ENCODE results near the gene ZBTB43.

ZBTB43 gene

DNA sequence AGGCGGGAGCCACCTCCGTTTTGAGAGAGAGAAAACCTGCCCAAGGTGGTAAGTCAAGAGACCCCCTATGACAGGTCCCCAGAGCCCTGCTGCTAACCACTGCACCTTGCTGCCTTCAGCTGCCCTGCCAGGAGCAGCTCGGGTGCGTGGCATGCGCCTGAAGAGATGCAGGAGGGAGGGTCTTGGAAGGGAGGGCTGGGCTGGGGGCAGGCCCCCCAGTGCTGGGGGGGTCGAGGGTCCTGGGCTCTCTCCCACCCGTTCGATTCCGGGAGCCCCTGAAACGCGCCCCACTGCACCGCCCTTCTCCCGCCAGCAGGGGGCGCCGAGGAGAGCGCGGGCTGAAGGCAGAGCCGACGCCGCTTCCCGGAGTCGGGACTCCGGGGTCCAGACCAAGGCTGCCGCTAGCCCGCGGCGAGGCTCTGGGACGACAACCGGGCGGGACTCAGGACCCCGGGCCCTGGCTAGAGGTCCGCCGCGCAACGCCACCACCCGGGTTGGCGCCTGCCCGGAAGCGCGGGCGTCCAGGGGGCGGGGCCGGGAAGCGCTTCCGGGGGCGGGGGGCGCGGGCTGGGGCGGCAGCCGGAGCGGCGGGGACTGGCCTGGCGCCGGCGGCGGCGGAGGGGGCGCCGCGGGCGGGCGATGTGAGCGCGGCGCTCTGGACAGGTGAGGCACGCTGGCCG, 55.4 kb downstream of the ZBTB43 start, which contains the start of gene ZBTB34:
ZBTB34 (plus strand) TSS at position 563 of the 680 bp plus-strand sequence. CDS start 18,761 bp downstream, outside the sequence.
- FAIRE-seq: no peak

GRCh38 chr9:126860757-126861466, 56.1 kb downstream of the ZBTB43 start:
- FAIRE-seq: no peak

- no peak for FAIRE-seq
These were observed 56.9 kb downstream of the ZBTB43 start for GRCh38 chr9:126861707-126862103.

GRCh38 chr9:126862104-126862761, 57.4 kb downstream of the ZBTB43 start:
- no peak for FAIRE-seq

DNA sequence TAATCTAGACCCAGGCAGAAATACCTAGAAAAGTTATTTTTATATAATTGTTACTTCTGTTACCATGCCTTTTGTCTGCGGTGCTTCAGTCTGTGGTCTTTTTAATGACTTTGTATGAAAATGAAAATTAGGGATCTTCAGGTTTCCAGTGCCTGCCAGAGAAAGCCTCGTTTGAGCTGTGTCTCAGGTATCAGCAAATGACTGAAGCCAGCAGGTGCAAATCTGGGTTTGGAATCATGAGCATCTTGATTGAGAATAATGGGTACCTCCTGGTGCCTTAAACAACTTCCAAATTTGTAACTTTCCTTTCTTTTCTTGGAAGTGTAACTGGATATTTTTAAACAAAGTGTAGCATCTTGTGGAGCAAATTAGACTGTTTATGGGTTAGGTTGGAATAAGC, 59.9 kb downstream of the ZBTB43 start:
- FAIRE-seq: no peak

DNA sequence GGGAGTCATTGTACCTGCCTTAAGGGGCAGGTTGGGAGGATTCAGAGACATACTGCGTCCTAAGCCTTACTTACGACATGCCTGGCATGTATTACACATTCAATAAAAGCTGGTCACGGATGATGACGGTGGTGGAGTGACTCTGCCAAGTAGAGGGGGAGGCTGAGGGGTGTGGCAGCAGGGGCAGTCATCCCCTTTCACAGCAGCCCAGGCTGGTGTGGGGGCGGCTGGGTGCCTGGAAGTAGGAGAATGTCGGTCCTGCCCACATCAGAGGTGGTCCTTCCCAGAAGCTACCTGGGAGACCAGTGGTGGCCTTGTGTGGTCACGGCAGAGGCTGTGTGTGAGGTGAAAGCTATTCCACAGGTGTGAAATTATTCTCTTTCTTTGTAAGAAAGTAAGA, 64.5 kb downstream of the ZBTB43 start:
- no peak for FAIRE-seq

DNA sequence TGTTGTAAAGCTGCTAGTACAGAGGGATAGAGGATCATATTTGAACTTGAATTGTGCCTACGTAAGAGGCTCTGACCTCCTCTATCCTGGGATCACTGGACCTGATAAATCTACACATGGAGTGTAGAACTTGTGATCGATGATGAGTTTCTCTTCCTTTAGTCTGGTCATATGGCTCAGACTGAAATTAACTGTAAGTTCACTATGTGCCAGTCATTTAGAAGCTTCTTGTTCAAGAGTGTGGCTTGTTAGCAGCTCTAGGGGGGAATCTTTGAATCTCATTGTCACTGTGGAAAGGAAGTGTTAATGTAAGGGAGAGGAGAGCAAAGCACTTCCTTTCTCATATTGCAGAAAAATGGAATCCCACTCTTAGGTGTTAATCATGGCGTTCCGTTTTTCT, 67.7 kb downstream of the ZBTB43 start:
- FAIRE-seq: no peak

GRCh38 chr9:126874546-126875314, 69.9 kb downstream of the ZBTB43 start:
- FAIRE-seq: no peak

GRCh38 chr9:126875756-126876510, 71.1 kb downstream of the ZBTB43 start:
- FAIRE-seq: no peak

- no peak for FAIRE-seq
These were observed 71.7 kb downstream of the ZBTB43 start for GRCh38 chr9:126876531-126876930.

DNA sequence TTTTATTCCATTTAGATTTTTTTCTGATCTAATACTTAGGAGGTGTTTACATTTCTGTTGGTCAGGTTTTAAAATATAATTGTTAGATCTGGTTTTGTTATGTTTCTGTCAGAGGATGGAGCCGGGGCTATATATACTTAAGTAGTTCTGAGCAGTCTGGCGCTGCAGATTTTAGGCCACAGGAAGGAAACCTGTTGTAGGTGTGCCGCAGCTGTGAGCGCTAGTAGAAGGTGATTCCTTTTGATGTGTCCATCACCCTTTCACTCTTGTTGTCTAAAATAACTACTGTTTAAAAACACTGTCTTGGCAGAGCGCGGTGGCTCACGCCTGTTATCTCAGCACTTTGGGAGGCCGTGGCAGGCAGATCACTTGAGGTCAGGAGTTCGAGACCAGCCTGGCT, 72.6 kb downstream of the ZBTB43 start:
- no peak for FAIRE-seq

- FAIRE-seq: no peak
These were observed 74.4 kb downstream of the ZBTB43 start for GRCh38 chr9:126879288-126879687.

- FAIRE-seq: no peak
These were observed 75.5 kb downstream of the ZBTB43 start for GRCh38 chr9:126880226-126880946.

GRCh38 chr9:126880947-126881332, 76.1 kb downstream of the ZBTB43 start:
- no peak for FAIRE-seq

- FAIRE-seq: no peak
These were observed 77.9 kb downstream of the ZBTB43 start for GRCh38 chr9:126882746-126883145.

DNA sequence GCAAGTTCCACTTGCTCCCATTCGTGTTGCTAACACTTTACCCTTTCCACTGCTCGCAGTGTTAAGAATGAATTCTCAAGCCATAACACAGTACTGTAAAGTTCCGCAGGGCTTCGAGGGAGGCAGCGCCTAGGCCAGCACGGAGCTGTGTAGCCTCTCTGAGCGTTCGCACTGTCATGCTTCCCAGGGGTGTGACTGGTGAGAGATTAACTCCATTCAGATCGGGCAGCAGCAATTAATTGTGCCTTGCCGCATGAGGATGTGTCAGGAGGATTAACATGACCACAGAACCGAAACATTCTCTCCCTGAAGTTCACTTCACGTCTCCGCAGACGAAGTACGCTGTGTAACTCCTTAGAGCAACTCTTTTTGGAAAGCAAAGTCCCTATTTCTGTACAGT, 78.8 kb downstream of the ZBTB43 start:
- no peak for FAIRE-seq

DNA sequence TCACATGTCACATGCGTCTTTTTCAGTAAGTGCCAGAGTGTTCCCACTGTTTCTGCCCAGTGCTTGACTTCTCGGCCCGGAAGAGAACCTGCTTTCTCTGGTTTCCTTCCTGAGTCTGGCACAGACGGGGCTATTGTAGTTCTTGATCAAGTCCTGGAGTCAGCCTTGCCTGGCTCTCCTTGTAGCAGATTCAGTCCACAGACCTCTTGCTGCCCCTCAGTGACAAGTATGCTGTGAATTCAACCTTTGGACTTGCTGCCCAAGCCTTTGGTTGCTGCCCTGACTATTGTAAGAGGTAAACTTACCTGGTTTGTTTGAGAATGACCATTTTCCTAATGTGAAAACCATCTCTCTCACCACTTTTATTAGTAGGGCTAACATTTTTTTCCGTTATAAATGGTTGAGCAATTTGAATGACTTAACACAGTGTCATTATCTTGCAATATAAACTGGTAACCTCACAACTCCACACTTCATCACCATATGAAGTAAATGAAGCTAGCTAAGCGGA, 80.3 kb downstream of the ZBTB43 start:
- FAIRE-seq: no peak

GRCh38 chr9:126886034-126886822, 81.4 kb downstream of the ZBTB43 start:
- no peak for FAIRE-seq

DNA sequence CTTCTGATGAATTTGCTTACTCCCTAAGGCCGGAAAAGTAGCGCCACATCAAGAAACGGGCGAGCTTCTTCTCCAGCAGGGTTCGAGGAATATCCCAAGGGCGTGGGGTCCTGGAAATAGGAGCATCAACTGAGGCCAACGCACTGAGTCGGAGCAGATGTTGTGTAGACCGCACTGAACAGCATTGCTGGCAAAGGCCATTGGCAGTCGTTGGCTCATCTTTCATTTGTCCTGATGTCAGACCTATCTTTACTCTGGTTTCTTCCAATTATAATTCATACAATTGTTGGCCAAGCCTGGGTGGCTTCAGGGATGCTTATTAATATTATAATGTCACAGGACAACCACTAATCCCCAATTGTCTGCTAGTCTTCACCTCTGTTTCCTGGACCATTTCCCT, 82.1 kb downstream of the ZBTB43 start:
- FAIRE-seq: no peak

All from colon (tissue), 2 donors.